B cell (primary cell): Measurements from ENCODE around the gene TENT5A.

ENCODE experiments used
- CTCF ChIP-seq: fragments of 200-600 bp; IDR thresholded peaks from one replicate; pipeline ENCODE4 v1.8.0; 2022; ENCODE audit warnings: antibody characterized with exemption, mild to moderate bottlenecking
- EZH2 ChIP-seq: IDR thresholded peaks from 2 replicates; pipeline ENCODE4 v1.6.1; 2012; ENCODE audit warnings: borderline replicate concordance, low read depth, mild to moderate bottlenecking, moderate library complexity, low read length; ENCODE audit not compliant: insufficient read depth, poor library complexity, severe bottlenecking

- TF ChIP-seq CTCF (no peak), EZH2 (no peak)
Measured at GRCh38 chr6:81773887-81774286, 21.4 kb upstream of the TENT5A start.
